Measurements from ENCODE around the gene GCN1. TPM values are rescaled to one million over a fixed set of nuclear protein-coding genes. Genes with fewer than 3 reads are reported as not detected.

GCN1 gene, protein sequence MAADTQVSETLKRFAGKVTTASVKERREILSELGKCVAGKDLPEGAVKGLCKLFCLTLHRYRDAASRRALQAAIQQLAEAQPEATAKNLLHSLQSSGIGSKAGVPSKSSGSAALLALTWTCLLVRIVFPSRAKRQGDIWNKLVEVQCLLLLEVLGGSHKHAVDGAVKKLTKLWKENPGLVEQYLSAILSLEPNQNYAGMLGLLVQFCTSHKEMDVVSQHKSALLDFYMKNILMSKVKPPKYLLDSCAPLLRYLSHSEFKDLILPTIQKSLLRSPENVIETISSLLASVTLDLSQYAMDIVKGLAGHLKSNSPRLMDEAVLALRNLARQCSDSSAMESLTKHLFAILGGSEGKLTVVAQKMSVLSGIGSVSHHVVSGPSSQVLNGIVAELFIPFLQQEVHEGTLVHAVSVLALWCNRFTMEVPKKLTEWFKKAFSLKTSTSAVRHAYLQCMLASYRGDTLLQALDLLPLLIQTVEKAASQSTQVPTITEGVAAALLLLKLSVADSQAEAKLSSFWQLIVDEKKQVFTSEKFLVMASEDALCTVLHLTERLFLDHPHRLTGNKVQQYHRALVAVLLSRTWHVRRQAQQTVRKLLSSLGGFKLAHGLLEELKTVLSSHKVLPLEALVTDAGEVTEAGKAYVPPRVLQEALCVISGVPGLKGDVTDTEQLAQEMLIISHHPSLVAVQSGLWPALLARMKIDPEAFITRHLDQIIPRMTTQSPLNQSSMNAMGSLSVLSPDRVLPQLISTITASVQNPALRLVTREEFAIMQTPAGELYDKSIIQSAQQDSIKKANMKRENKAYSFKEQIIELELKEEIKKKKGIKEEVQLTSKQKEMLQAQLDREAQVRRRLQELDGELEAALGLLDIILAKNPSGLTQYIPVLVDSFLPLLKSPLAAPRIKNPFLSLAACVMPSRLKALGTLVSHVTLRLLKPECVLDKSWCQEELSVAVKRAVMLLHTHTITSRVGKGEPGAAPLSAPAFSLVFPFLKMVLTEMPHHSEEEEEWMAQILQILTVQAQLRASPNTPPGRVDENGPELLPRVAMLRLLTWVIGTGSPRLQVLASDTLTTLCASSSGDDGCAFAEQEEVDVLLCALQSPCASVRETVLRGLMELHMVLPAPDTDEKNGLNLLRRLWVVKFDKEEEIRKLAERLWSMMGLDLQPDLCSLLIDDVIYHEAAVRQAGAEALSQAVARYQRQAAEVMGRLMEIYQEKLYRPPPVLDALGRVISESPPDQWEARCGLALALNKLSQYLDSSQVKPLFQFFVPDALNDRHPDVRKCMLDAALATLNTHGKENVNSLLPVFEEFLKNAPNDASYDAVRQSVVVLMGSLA (N-terminal part only)
- polyA plus RNA-seq = 26.1 to 56.3 TPM (median 34.1 TPM) in 3 replicates
- 33.4 TPM for polyA plus RNA-seq (2011; ENCODE audit: low read depth)
- polyA plus RNA-seq (2011; cell fraction: cytosol; rRNA removed) = 21.4 and 29.2 TPM in 2 replicates
- polyA plus RNA-seq (2011; cell fraction: nucleus; rRNA removed) = 210 and 283 TPM in 2 replicates
- 24.1 and 58.8 TPM in 2 replicates for polyA plus RNA-seq (2012; ENCODE audit: low replicate concordance)
- polyA minus RNA-seq = 161 to 298 TPM (median 224 TPM) in 3 replicates
- polyA minus RNA-seq (2011; cell fraction: cytosol; rRNA and poly(A)+ RNA removed) = 102 TPM
- 202 and 229 TPM in 2 replicates for polyA minus RNA-seq (2011; cell fraction: nucleus; rRNA and poly(A)+ RNA removed)

DNA sequence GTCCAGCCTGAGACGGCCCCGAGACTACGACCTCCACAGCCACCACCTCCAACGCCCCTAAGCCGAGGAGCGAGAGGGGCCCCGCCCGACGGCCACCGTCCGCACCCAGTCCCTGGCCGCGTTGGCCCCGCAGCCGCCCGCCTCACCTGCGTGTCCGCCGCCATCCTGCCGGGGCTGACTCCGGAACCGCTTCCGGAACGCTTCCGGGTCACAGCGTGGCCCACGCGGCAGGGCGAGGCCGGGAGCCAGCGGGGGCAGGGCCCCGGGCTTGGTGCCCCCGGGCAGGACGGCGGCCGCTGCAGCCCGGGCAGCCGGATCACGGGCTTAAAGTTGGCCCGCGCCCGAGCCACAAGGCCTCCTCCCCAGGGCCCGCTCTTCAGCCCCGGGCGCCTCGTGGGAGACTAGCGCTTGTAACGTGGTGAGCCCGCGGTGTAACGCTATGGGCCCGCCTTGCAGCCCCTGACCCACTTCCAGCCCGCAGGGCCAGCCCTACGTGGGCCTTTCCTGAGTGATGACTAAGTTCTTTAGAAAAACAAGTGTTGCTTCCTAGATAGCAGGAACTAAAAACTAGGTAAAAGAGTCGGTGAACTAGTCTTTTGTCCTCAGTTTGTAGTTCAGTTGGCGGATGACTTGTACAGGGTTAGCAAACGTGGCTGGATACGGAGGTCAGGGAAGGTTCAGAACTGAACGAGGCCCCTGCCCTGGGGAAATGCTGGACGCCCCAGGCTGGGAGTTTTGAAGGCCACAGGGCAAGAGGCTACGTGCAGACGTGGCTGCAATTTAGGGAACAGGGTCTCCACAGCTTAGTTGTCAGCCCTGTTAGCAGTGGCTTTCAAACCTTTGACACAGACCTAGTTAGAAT lies at the start of gene GCN1:
Gene GCN1 (minus strand): TSS at position 182 of the 862 bp plus-strand sequence. CDS start 18 bp downstream, at position 164.
- DNase-seq (ENCODE audit: low read depth, low spot score) (no peak), FAIRE-seq (no peak)
- no peaks in the 10 kb centered on the region for H3K27me3 ChIP-seq (ENCODE audit: control insufficient read depth, extremely low read depth, insufficient read depth, low read length)
- H3K4me3 ChIP-seq (ENCODE audit: control insufficient read depth in 2 of 3, extremely low read depth in 1 of 3, insufficient read depth in 2 of 3, low read depth in 1 of 3, low read length in 3 of 3) = peak within 1 kb of the TSS; percentile 92 to 96 (median 95)
- H3K9me1 ChIP-seq (ENCODE audit: control insufficient read depth, extremely low read depth, insufficient read depth, low read length) = peaks cover 3% of the 10 kb centered on the region
- peaks cover 74% of the 10 kb centered on the region for H3K79me2 ChIP-seq (ENCODE audit: control insufficient read depth, insufficient read depth, low read length)
- H3K9ac ChIP-seq (ENCODE audit: control insufficient read depth, extremely low read depth, insufficient read depth, low read length) = peak within 1 kb of the TSS; percentile 89
- dilution Hi-C loops (cut with MboI; ENCODE audit: extremely low pct_ligation_motif_present, low sequenced_read_pairs) = no loop called here
- peaks cover 33 to 48% of the 10 kb centered on the region in 2 experiments for H3K36me3 ChIP-seq (ENCODE audit: control insufficient read depth in 2 of 2, extremely low read depth in 1 of 2, insufficient read depth in 2 of 2, low read length in 2 of 2)
- peak within 1 kb of the TSS; percentile 96 for H3K4me2 ChIP-seq (ENCODE audit: control insufficient read depth, extremely low read depth, insufficient read depth, low read depth, low read length)
- peaks cover 22% of the 10 kb centered on the region for H4K20me1 ChIP-seq (ENCODE audit: control insufficient read depth, extremely low read depth, insufficient read depth, low read length)
- H2AFZ ChIP-seq (ENCODE audit: control insufficient read depth, low read length) = peak within 1 kb of the TSS; percentile 78
- H3K4me1 ChIP-seq (ENCODE audit: control insufficient read depth, extremely low read depth, insufficient read depth, low read length) = peaks cover 39% of the 10 kb centered on the region
- TF ChIP-seq EZH2 (IDR thresholded peaks at IDR 0.05; ENCODE audit: low read length) = no peak
- no peak for TF ChIP-seq CTCF (optimal IDR thresholded peaks at IDR 0.05 in 1 of 3, IDR thresholded peaks at IDR 0.05 in 1 of 3, conservative IDR thresholded peaks at IDR 0.05 in 1 of 3; ENCODE audit: extremely low read depth in 1 of 3, insufficient read depth in 2 of 3, low read length in 3 of 3)
- H3K9me3 ChIP-seq (ENCODE audit: control insufficient read depth, low read depth, low read length) = no peaks in the 10 kb centered on the region
- peak within 1 kb of the TSS; percentile 95 for H3K27ac ChIP-seq (ENCODE audit: control insufficient read depth, insufficient read depth, low read length)
